ENCODE measurements around the gene SH3RF3. TPM values are rescaled to one million over a fixed set of nuclear protein-coding genes. Genes with fewer than 3 reads are reported as not detected.

SH3RF3 gene
- total RNA-seq, 1 experiment from 2014 or later, result 0.30 TPM

GRCh38 chr2:109471658-109472057 is 342.7 kb downstream of the SH3RF3 start:
- no peak overlapping the region for H3K27ac ChIP-seq
- DNase-seq, result no peak
- H3K27me3 ChIP-seq, result no peaks in the 10 kb centered on the region; the same call in 1 of the 2 replicates
- H3K36me3 ChIP-seq, result no peaks in the 10 kb centered on the region
- H3K4me1 ChIP-seq, result peaks cover 59% of the 10 kb centered on the region
- no peaks in the 10 kb centered on the region for H3K9me3 ChIP-seq (replicated peaks)
- H3K4me3 ChIP-seq, result no peak overlapping the region

- no peak overlapping the region for H3K4me3 ChIP-seq
- no peaks in the 10 kb centered on the region for H3K9me3 ChIP-seq (replicated peaks)
- no peaks in the 10 kb centered on the region for H3K36me3 ChIP-seq
- no peaks in the 10 kb centered on the region; the same call in 1 of the 2 replicates for H3K27me3 ChIP-seq
- H3K27ac ChIP-seq, result no peak overlapping the region
- peaks cover 55% of the 10 kb centered on the region for H3K4me1 ChIP-seq
- DNase-seq, result no peak
Observed at GRCh38 chr2:109472331-109472959, 343.4 kb downstream of the SH3RF3 start.

GRCh38 chr2:109472974-109473373 is 344.0 kb downstream of the SH3RF3 start:
- H3K4me1 ChIP-seq, result peaks cover 50% of the 10 kb centered on the region
- no peaks in the 10 kb centered on the region for H3K9me3 ChIP-seq (replicated peaks)
- H3K27me3 ChIP-seq, result no peaks in the 10 kb centered on the region; the same call in 1 of the 2 replicates
- H3K36me3 ChIP-seq, result no peaks in the 10 kb centered on the region
- H3K4me3 ChIP-seq, result no peak overlapping the region
- no peak for DNase-seq
- H3K27ac ChIP-seq, result no peak overlapping the region

GRCh38 chr2:109473616-109474318 is 344.8 kb downstream of the SH3RF3 start:
- Histone ChIP-seq H3K9me3 (replicated peaks) (no peaks in the 10 kb centered on the region), H3K4me1 (peaks cover 44% of the 10 kb centered on the region), H3K36me3 (no peaks in the 10 kb centered on the region), H3K27ac (no peak overlapping the region), H3K4me3 (no peak overlapping the region), H3K27me3 (no peaks in the 10 kb centered on the region; the same call in 1 of the 2 replicates)
- no peak for DNase-seq

- H3K9me3 ChIP-seq (replicated peaks), result no peaks in the 10 kb centered on the region
- peak; percentile 62 to 68 for DNase-seq
- H3K36me3 ChIP-seq, result no peaks in the 10 kb centered on the region
- no peak overlapping the region for H3K27ac ChIP-seq
- H3K4me1 ChIP-seq, result peaks cover 38% of the 10 kb centered on the region
- no peak overlapping the region for H3K4me3 ChIP-seq
- H3K27me3 ChIP-seq, result no peaks in the 10 kb centered on the region; the same call in 1 of the 2 replicates
Observed at GRCh38 chr2:109474319-109474825, 345.4 kb downstream of the SH3RF3 start.

- H3K4me3 ChIP-seq, result no peak overlapping the region
- peaks cover 30% of the 10 kb centered on the region for H3K4me1 ChIP-seq
- no peaks in the 10 kb centered on the region for H3K9me3 ChIP-seq (replicated peaks)
- H3K36me3 ChIP-seq, result no peaks in the 10 kb centered on the region
- H3K27me3 ChIP-seq, result no peaks in the 10 kb centered on the region; the same call in 1 of the 2 replicates
- no peak for DNase-seq
- H3K27ac ChIP-seq, result no peak overlapping the region
Observed at GRCh38 chr2:109475531-109476210, 346.7 kb downstream of the SH3RF3 start.

GRCh38 chr2:109476641-109477441 is 347.8 kb downstream of the SH3RF3 start:
- Histone ChIP-seq H3K36me3 (no peaks in the 10 kb centered on the region), H3K4me3 (no peak overlapping the region), H3K4me1 (peaks cover 40% of the 10 kb centered on the region), H3K9me3 (replicated peaks) (no peaks in the 10 kb centered on the region), H3K27ac (no peak overlapping the region), H3K27me3 (no peaks in the 10 kb centered on the region; the same call in 1 of the 2 replicates)
- DNase-seq, result no peak

GRCh38 chr2:109478906-109479493 is 350.0 kb downstream of the SH3RF3 start:
- no peak for DNase-seq
- Histone ChIP-seq H3K4me3 (no peak overlapping the region), H3K36me3 (no peaks in the 10 kb centered on the region), H3K27me3 (no peaks in the 10 kb centered on the region; the same call in 1 of the 2 replicates), H3K27ac (no peak overlapping the region), H3K4me1 (peaks cover 56% of the 10 kb centered on the region), H3K9me3 (replicated peaks) (no peaks in the 10 kb centered on the region)

- Histone ChIP-seq H3K4me1 (peaks cover 54% of the 10 kb centered on the region), H3K27ac (no peak overlapping the region), H3K9me3 (replicated peaks) (no peaks in the 10 kb centered on the region), H3K36me3 (no peaks in the 10 kb centered on the region), H3K27me3 (no peaks in the 10 kb centered on the region; the same call in 1 of the 2 replicates), H3K4me3 (no peak overlapping the region)
- DNase-seq, result no peak
Observed at GRCh38 chr2:109479804-109480203, 350.8 kb downstream of the SH3RF3 start.

- Histone ChIP-seq H3K27ac (peak overlapping the region; percentile 64), H3K36me3 (no peaks in the 10 kb centered on the region), H3K4me1 (peaks cover 53% of the 10 kb centered on the region), H3K9me3 (replicated peaks) (no peaks in the 10 kb centered on the region), H3K27me3 (no peaks in the 10 kb centered on the region; the same call in 1 of the 2 replicates), H3K4me3 (no peak overlapping the region)
- no peak for DNase-seq
Observed at GRCh38 chr2:109480486-109481195, 351.6 kb downstream of the SH3RF3 start.

GRCh38 chr2:109481196-109481555 is 352.2 kb downstream of the SH3RF3 start:
- peaks cover 47% of the 10 kb centered on the region for H3K4me1 ChIP-seq
- peak overlapping the region; percentile 64 for H3K27ac ChIP-seq

GRCh38 chr2:109481599-109481998 is 352.6 kb downstream of the SH3RF3 start:
- H3K27ac ChIP-seq, result peak overlapping the region; percentile 64
- no peaks in the 10 kb centered on the region for H3K9me3 ChIP-seq (replicated peaks)
- no peaks in the 10 kb centered on the region for H3K36me3 ChIP-seq
- peaks cover 46% of the 10 kb centered on the region for H3K4me1 ChIP-seq
- DNase-seq, result no peak
- no peak overlapping the region for H3K4me3 ChIP-seq
- H3K27me3 ChIP-seq, result no peaks in the 10 kb centered on the region

More at GRCh38 chr2:109481196-109481555, 352.2 kb downstream of the SH3RF3 start:
- DNase-seq, result peak; percentile 83 to 87
- Histone ChIP-seq H3K4me3 (no peak overlapping the region), H3K9me3 (replicated peaks) (no peaks in the 10 kb centered on the region), H3K36me3 (no peaks in the 10 kb centered on the region), H3K27me3 (no peaks in the 10 kb centered on the region)

GRCh38 chr2:109482361-109482861 is 353.4 kb downstream of the SH3RF3 start:
- no peaks in the 10 kb centered on the region for H3K36me3 ChIP-seq
- no peaks in the 10 kb centered on the region for H3K27me3 ChIP-seq
- H3K4me3 ChIP-seq, result no peak overlapping the region
- no peaks in the 10 kb centered on the region for H3K9me3 ChIP-seq (replicated peaks)
- no peak overlapping the region for H3K27ac ChIP-seq
- no peak for DNase-seq
- H3K4me1 ChIP-seq, result peaks cover 50% of the 10 kb centered on the region
